A549 (cell line): Measurements from ENCODE around the gene GAREM1.

ENCODE experiments used
- CTCF ChIP-seq: fragments of >200 bp; sonication (Bioruptor Twin); formaldehyde crosslinking; IDR thresholded peaks from 3 replicates; pipeline ENCODE4 v1.5.1; 2016
- EHMT2 ChIP-seq: fragments of 200-600 bp; sonication (generic); IDR thresholded peaks from 2 replicates; pipeline ENCODE4 v1.6.1; 2016; ENCODE audit warnings: antibody characterized with exemption, low read depth, mild to moderate bottlenecking, moderate library complexity
- FOSL2 ChIP-seq, 2 experiments: fragments of 450-650 bp in 1 of 2; fragments of >200 bp in 1 of 2; sonication (Bioruptor Twin) in 1 of 2; formaldehyde crosslinking; IDR thresholded peaks; 2 replicates each; pipeline versions ENCODE4 v1.5.0 to v1.6.1; 2016 to 2020; ENCODE audit warnings: mild to moderate bottlenecking in 1 of 2, moderate library complexity in 1 of 2
- FOXS1 ChIP-seq: fragments of 250-450 bp; sonication (Bioruptor Pico); IDR thresholded peaks from 2 replicates; pipeline ENCODE4 v1.5.0; 2020; ENCODE audit warnings: mild to moderate bottlenecking, moderate library complexity
- MAZ ChIP-seq: fragments of 150-350 bp; IDR thresholded peaks from 2 replicates; pipeline ENCODE4 v1.6.1; 2014; ENCODE audit warnings: antibody characterized with exemption, low read depth, low read length, borderline replicate concordance
- POLR2A ChIP-seq: IDR thresholded peaks from 2 replicates; pipeline ENCODE4 v1.6.1; 2012; ENCODE audit warnings: mild to moderate bottlenecking, low read length
- ZSCAN20 ChIP-seq: fragments of 250-450 bp; sonication (Bioruptor Pico); IDR thresholded peaks from 2 replicates; pipeline ENCODE4 v1.8.0; 2022; ENCODE audit warnings: mild to moderate bottlenecking, moderate library complexity

DNA sequence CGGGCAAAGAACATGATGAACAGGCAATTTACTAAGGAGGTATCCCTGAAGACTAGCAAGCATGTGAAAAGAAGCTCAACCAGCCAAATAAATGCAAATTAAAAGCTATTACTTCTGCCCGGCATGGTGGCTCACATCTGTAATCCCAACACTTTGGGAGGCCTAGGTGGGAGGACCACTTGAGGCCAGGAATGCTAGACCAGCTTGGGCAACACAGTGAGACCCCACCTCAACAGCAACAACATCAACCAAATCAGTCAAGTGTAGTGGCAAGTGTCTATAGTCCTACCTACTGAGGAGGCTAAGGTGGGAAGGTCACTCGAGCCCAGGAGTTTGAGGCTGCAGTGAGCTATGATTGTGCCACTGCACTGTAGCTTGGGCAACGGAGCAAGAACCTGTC, 141.7 kb downstream of the GAREM1 start:
- no peak for TF ChIP-seq POLR2A
- no peak for TF ChIP-seq EHMT2
- no peak for TF ChIP-seq FOXS1
- no peak for TF ChIP-seq FOSL2 (IDR thresholded peaks at IDR 0.05)
- no peak for TF ChIP-seq FOSL2 (CRISPR knock-in tag; IDR thresholded peaks at IDR 0.05)
- no peak for TF ChIP-seq CTCF
- TF ChIP-seq MAZ: no peak
- no peak for TF ChIP-seq ZSCAN20 (CRISPR knock-in tag)
